ENCODE results near the gene FLNC. TPM values are rescaled to one million over a fixed set of nuclear protein-coding genes. Genes with fewer than 3 reads are reported as not detected.
A peak's percentile ranks its signal among the peaks of the same experiment; 100 is the strongest.

The FLNC gene
- polyA plus RNA-seq, 4 donors: 12.1 to 18.6 (median 17.6) TPM

DNA sequence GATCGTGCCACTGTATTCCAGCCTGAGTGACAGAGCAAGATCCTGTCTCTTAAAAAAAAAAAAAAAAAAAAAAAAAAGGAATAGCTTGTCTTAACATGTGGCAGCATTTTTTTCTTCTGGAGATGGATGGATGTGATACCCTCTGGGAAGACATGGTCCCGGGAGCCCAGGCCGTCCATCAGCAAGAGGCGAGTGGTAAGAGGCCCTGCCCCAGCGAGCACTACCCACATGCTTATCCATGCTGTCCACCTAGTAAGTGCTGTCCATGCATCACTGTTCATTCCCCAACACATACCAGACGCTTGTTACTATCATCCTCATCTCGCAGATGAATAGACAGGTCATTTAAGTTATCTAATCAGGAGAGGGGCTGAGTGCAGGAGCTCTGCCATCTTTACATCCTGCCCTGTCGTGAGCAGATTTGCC, 45.3 kb downstream of the FLNC start:
- DNase-seq (ENCODE audit: low read depth in 4 of 4, low spot score in 2 of 4): no peak

DNA sequence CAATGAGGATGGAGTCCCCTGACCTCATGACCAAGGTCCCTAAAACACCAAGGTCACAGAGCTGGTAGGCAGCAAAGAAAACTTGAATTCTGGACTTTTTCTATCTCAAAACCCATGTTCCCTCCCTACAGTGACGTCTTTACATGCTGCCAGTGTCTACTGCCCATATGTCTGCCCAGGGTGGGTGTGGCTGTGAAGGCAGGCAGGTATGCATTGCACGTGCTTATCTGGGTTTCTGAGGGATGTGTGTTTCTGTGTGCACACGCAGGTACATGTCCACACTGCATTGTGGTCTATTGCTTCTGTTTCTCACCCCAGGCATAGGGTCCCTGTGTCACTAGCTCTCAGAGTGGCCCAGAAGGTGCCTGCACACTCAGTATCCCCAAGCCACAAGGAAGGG, 45.9 kb downstream of the FLNC start:
- DNase-seq (ENCODE audit: low read depth in 4 of 4, low spot score in 2 of 4): no peak

DNA sequence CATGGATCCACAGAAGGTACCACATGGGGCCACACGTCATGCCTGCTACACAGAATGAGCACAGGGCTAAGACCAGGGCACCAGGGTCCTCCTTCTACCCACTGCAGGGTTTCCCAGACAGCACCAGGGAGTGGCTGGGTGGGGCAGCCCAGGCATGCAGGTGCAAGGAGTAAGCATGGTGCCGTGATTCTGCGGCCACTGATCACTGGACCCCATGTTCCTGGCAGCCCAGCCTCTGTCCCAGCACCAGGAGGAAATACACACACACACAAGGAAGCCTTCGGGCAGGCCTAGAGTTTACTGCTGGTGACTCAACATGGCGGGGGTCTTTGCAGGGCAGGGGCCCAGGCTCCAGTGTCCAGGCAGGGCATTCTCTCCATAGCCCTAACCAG, 46.4 kb downstream of the FLNC start:
- DNase-seq (ENCODE audit: low read depth in 4 of 4, low spot score in 2 of 4): no peak

DNA sequence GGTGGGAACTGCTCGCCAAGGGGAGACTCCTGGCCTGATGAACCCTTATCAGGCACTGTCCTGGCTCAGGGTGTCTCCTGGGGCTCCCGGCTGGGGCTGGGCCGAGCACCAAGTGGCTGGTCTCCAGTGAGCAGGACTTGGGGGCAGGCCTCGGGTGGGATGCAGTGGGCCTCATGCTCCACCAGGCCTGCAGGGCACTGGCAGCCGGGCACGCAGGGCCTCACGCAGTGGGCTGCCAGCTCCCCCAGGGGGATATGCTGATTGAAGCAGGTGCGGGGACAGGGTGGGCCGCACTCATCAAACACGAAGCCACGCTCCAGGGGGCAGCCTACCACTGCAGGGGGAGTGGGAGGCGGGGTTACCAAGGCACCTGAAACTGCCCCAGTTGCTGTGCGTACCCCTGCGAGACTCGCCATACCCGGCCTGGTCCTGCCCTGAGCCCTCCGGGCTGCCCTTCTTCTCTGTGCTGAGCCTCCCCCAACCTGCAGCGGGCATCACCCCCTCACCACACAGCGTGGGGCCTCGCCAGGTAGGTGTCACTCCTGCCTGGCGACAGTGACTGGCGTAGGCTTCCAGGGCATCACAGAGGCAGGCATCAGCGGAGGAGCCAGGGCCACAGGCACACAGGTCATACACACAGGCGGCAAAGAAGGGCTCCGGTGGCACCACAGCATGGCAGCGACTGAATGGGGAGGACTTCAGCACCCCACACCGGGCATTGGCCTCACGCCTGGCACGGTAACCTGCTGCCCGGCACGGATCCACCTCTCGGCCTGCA, 47.0 kb downstream of the FLNC start:
- no peak for DNase-seq (ENCODE audit: low read depth in 4 of 4, low spot score in 2 of 4)

DNA sequence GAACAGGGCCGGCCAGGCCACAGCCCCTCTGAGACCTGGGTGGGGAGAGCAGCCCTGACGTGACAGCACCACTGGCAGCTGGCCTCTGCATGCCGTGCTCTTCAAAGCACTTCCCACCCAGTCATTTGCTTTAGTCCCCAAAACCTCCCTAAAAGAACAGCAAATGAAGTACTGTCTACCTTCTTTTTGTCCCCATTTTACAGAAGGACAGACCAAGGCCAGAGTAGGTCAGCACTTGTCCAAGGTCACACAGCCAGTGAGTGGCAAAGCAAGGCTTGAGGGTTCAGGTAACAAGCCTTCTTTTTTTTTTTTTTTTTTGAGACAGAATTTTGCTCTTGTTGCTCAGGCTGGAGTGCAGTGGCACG, 47.5 kb downstream of the FLNC start:
- no peak for DNase-seq (ENCODE audit: low read depth in 4 of 4, low spot score in 2 of 4)

DNA sequence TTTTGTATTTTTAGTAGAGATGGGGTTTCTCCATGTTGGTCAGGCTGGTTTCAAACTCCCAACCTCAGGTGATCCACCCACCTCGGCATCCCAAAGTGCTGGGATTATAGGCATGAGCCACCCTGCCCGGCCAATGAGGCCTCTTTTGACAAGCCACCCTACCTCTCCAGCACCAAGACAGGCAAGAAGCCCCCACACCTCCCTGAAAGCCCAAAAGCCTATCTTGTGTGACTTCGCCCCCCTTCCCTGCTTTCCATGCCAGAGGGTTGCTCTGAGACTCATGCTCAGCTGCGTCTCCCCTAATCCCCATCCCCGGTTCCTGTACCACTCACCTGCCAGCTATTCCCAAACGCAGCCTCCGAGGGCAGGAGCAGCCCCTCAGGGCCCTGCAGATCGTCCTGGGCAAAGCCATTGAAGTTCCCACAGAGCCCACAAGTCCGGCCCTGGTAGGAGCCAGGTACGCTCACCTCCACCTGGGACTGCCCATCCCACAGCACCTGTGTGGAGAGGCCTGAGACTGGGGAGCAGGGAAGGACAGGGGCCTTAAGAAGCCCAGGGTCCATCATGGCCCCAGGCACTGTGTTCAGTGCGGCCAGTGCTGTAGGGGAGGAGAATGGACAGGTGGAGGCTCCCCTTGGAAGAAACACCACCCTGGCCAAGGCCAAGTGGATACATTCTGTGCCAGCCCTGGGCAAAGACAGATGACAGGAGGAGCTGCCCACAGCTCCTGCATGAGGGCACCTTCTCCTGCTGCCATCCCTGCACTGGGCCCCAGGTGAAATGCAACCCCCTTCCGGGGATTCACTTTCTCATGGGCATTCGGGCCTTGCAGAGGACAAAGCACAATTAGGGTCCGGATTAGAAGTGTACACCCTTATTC, 48.3 kb downstream of the FLNC start:
- DNase-seq (ENCODE audit: low read depth in 4 of 4, low spot score in 2 of 4): no peak

DNA sequence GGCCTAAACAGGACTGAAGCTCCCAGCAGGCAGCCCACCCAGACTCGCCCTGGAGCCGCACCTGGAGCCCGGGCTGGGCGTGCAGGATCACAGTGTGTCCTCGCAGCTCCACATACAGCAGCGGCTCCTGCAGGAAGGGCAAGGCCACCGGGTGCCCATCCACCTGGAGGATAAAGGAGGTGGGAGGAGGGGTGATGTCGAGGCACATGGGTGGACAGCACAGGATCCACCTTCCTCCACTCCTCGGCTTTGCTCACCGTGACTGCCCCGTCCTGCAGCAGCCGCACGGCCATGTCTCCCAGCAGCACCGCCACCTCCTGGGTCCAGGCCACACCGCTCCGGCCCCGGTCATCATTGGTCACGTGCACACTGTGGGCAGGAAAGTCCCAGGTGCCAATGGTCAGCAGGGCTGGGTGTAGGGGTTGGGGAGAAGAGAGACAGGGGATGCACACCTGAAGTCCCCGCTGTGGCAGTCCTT, 49.3 kb downstream of the FLNC start:
- no peak for DNase-seq (ENCODE audit: low read depth in 4 of 4, low spot score in 2 of 4)

DNA sequence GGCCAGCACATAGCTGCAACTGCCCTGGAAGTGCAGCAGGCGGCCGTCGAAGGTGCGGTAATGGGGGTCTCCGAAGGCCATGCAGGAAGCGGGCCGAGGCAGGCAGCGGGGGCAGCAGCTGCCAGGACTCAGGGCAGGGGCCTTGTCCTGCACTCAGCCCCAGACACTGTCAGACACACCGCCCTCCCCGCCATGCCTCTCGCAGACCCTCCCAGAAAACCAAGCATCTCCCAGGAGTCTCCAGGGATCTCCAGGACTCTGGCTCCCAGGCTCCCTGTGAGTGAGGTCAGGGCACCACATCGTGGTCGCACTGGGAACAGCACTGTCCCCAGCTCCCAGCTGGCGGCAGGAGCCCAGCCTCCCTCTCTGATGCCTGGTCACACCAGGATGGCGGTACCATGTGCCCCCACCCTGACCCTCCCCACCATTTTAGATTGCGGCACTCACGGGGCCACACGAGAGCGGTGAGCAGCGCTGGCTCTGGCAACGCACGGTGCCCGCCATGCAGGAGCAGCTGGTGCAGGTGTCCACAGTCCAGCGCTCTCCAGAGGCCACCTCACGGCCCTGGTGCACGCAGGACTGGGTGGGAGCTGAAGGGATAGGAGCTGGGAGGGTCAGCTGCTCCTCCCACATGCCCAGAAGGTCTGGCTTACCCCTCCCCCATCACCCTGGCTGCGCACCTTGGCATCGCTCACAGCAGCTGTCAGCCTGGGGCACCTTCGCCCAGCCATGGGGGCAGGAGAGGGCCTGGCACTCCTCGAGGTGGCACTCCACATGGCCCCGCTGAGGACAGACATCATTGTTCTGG, 49.9 kb downstream of the FLNC start:
- peak in 1 of 4 donors; percentile 43 for DNase-seq (ENCODE audit: low read depth in 4 of 4, low spot score in 2 of 4)

DNA sequence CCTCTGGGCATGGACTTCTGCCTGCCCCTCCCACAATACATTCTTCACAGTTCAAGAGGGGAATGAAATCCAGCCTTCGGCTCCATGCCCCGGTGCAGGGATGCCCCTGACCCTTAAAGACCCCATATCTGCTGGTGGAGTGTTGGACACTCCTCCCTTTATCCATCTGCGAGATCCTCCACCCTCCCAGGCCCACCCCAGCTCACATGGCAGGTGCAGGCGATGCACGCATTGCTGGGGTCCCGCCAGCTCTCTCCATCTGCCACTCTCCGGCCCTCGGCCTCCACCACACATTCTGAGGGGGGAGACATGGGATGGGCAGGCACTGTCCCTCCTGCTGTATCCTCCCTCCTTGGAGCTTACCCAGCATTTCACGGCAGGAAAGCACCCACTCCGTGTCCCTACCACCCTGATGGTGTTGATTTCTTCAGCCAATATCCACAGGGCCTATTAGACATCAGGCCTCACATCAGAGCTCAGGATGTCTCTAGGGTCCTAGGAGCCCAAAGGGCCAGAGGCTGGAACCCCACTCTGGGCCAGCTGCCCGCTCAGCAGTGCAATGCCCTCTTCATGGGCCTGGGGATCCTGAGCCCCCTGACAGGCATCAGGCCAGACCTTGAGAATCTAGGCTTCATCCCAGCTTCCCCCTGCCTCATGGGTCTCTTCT, 50.7 kb downstream of the FLNC start:
- no peak for DNase-seq (ENCODE audit: low read depth in 4 of 4, low spot score in 2 of 4)

DNA sequence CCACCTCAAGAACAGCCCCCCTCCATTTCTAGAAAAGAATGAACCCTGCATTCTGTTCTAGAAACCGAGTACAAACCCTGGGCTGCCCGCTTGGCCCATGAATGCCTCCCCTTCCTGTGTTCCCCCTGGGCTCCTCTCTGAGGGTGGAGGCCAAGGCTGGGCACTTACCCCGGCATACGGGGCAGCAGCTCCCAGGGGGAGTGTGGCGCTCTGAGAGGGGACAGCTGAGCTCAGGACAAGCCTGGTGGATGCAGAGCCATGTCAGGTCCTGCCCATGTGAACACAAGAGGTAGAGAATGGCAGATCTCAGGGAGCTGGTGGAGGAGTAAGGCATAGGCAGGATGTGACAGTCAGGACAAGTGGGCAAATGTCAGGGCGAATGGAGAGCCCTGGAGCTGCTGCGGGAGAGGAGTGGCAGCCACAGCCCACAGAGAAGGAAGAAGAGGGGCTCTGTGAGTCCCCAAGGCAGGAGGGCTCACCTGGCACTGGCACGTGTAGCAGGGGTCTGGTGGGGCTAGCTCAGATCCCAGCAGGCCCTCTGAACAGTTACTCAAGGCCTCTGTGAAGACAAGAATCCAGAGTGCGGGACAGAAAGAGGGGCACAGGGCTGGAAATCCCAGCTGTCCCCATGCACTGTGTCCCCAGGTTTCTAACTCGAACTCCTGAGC, 51.4 kb downstream of the FLNC start:
- no peak for DNase-seq (ENCODE audit: low read depth in 4 of 4, low spot score in 2 of 4)

DNA sequence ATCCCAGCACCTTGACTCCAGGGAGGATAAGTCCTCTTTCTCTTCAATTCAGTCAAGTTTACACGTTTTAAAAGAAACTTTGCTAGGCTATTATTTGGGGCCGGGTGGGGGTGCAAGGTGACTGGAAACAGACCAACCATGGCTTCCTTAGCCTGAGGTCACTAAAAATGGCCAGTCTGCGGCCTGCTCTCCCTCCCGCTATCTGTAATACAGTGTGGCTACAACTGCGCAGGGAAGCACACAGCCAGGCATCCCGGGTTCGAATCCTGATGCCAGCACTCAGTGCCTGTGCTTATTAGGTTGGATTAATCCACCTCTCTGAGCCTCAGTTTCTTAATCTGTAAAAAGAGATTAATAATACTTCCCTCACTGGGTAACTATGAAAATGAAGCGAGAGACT, 51.9 kb downstream of the FLNC start:
- no peak for DNase-seq (ENCODE audit: low read depth in 4 of 4, low spot score in 2 of 4)

DNA sequence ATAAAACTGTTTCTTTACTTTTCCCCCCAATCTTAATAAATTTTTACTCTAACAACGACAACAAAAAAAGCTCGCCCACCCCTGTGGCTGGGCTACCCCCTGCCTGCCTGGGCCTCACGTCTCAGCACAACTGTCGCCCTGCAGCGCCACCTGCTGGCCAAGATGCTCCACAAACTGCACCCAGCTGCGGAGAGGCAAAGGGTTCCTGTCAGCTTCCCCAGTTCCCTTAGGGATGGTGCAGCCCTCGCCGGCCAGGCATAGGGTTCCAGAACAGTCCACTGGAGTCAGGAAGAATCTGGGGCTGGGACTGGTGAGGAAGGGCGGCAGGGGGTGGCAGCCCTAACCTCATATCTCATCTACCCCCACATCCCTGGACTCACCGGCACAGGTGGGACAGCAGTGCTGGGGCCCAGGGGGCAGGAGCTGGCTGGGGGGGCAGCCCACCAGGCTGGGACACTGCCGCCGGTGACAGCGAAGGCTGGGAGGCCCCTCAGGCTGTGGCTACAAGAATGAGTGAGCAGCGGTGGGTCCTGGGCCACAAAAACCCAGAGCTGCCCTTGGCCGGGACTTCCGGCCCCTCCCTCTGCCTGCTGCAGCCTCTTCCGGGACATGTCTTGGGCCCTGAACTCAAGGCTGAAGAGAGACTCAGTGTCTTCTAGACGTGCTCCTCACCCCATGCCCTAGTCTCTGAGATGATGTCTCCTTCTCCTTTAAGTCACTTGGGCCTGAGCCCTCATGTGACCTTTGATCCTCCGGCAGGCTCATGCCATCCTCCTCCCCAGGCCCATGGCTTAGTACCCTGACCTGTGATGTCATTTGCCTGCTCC, 53.6 kb downstream of the FLNC start:
- DNase-seq (ENCODE audit: low read depth in 4 of 4, low spot score in 2 of 4): peak in 1 of 4 donors; percentile 69

DNA sequence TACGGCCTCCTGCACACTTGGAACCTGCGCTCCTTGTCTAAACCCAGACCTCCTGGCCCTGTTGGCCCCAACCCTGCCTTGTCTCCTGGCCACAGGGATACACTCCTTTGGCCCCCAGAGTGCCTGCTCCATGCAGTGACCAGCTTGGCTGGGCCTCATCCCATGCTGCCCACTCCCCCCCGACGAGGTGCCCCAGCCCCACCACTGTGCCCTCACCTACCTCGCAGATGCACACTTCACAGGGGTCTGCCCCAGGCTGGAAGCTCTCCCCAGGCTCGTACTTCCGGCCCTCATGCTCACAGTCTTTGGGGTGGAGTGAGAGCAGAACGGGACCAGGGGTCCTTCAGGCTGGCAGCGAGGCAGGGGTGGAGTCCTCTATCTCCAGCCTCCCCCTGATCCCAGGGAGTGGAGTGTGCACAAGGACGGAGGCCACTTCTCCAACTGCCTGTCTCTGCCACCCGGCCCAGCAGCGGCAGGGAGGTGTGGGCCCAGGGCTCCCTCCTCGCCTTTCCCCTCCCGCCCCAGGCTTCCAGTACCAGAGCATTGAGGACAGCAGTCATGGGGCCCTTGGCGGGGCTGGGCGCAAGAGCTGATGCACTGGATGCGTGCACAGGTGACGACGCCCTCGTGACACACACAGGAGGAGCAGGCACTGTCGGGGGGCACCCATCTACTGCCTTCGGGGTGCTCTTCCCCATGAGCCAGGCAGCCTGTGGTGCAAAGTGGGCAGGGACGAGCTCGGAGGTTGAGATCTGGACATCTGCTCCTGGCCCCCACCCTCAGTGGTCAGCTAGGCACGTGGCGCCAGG, 54.6 kb downstream of the FLNC start:
- DNase-seq (ENCODE audit: low read depth in 4 of 4, low spot score in 2 of 4): no peak

DNA sequence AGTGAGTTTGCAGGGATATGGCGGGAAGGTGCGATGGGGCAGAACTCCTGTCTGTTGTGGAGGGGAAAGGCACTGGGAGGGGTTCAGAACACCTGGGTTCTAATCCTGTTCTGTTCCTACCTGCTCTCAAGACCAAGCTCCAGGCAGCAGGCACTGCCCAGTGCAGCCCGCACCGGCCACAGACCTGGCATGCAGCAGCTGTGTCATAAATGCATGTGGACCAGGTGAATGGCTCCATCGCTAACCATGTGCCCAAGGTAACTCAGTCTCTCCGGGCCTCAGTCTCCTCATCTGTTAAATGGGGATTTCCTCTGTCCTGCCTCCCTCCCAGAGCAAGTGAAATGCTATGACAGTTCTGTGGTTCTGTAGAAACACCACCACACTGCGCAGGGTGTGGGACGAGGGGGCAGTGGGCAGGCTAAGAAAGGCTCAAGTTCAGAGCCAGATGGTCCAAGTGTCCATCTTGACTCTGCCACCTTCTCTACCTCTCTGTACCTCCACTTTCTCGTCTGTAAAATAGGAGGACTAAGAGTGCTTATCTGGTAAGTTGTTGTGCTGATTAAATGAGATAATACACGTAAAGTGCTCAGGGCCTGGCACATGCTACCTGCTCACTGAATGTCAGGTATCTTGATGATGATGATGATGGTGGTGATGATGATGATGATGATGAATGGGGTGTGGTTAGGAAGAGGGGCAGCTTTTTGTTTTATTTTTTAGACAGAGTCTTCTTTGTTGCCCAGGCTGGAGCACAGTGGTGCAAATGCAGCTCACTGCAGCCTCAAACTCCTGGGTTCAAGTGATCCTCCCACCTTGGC, 55.4 kb downstream of the FLNC start:
- no peak for DNase-seq (ENCODE audit: low read depth in 4 of 4, low spot score in 2 of 4)

DNA sequence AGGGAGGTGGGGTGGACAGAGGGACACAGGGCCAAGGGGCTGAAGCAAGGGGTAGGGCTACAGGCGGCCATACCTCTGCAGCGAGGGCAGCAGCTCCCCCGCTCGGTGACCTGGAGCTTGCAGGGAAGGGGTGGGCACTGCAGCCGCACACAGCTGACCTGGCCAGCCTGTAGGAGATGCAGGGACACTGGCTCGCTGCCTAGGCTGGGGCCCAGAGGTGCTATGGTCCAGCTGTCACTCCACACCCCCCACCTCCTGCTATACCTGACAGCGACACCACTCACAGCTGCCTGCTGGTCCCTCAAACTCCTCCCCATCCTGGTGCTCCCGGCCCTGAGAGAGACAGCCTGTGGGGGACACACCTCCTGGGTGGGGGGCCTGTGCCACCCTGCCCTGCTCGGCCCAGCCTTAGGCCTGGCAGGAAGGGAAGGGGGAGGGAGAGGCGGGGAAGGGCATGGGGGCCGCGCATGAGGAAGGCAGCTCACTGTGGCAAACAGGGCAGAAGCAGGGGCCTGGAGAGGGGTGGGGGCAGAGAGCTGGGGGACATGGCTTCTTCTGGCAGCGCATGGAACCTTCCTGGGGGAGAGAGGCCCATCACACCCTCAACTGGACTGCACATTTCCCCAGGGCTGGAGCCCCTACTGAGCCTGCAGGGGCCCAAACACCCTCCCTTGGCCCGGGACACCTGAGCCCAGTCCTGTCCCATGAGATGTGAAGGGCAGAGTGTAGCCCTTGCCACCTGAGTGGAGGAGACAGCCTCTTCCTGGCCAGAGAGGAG, 56.4 kb downstream of the FLNC start:
- DNase-seq (ENCODE audit: low read depth in 4 of 4, low spot score in 2 of 4): no peak

DNA sequence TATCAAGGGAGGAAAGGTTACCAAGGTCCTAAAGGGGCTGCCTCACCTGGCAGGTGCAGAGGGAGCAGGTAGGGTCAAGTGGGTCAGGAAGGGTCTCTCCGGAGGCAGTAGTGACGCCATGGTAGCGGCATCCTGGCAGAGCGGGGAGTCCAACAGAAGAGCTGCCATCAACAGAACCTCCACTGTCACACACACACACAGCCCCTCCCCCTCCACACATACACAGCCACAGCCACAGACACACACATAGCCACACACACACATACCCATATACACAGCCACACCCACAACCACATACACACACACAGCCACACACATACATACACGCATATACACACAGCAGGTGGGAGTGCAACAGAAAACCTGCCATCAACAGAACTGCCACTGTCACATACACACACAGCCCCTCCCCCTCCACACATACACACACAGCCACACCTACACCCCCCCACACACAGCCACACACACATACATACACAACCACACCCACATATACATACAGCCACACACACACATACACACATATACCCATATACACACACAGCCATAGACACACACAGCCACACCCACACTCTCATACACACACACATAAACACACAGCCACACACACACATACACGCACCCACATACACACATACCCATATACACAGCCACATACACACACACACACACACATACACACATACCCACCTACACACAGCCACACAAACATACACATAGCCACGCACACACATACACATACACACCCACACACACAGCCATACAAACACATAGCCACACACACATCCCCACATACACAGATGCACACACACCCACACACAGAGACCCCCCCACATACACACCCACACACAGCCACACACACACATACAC, 57.2 kb downstream of the FLNC start:
- DNase-seq (ENCODE audit: low read depth in 4 of 4, low spot score in 2 of 4): no peak
